ENCODE measurements around the gene ITIH3.

Gene ITIH3

GRCh38 chr3:52779837-52780585 lies 14.6 kb upstream of the ITIH3 start:
- DNase-seq (ENCODE audit: low read depth, low spot score): no peak

DNA sequence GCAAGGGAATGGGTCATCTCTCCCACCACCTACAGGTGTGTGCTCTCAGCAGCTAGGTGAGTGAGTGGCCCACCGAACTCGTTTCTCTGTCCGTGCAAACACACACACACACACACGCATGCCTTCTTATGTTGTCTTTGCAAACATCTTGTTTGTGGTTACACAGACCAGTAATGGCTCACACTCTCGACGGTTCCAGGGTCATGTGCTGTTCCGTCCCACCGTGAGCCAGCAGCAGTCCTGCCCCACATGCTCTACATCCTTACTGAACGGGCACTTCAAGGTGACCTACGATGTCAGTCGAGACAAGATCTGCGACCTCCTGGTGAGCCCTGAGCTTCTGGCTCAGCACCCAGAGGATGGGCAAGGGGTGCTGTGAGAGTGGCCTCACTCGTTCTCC lies 12.9 kb upstream of the ITIH3 start:
- DNase-seq (ENCODE audit: low read depth, low spot score): no peak

GRCh38 chr3:52782412-52783210 lies 12.0 kb upstream of the ITIH3 start:
- no peak for DNase-seq (ENCODE audit: low read depth, low spot score)

DNA sequence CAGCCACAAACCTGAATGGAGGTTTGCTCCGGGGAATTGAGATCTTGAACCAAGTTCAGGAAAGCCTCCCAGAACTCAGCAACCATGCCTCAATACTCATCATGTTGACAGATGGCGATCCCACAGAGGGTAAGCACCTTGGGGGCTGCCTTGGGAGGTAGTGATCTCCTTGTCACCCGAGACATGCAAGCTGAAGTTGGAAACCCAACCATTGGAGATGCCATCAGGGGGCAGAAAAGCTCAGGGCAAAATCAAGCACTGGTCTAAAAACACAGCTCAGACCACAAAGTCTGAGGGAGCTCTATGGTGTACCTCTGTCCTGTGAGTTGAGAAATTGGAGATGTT lies 11.4 kb upstream of the ITIH3 start:
- no peak for DNase-seq (ENCODE audit: low read depth, low spot score)

- DNase-seq (ENCODE audit: low read depth, low spot score): no peak
Measured at GRCh38 chr3:52784021-52784621, 10.5 kb upstream of the ITIH3 start.

GRCh38 chr3:52784931-52785590 lies 9.5 kb upstream of the ITIH3 start:
- DNase-seq (ENCODE audit: low read depth, low spot score): no peak

GRCh38 chr3:52786330-52787215 lies 8.0 kb upstream of the ITIH3 start:
- DNase-seq (ENCODE audit: low read depth, low spot score): no peak

- no peak for DNase-seq (ENCODE audit: low read depth, low spot score)
Measured at GRCh38 chr3:52787246-52787645, 7.3 kb upstream of the ITIH3 start.

DNA sequence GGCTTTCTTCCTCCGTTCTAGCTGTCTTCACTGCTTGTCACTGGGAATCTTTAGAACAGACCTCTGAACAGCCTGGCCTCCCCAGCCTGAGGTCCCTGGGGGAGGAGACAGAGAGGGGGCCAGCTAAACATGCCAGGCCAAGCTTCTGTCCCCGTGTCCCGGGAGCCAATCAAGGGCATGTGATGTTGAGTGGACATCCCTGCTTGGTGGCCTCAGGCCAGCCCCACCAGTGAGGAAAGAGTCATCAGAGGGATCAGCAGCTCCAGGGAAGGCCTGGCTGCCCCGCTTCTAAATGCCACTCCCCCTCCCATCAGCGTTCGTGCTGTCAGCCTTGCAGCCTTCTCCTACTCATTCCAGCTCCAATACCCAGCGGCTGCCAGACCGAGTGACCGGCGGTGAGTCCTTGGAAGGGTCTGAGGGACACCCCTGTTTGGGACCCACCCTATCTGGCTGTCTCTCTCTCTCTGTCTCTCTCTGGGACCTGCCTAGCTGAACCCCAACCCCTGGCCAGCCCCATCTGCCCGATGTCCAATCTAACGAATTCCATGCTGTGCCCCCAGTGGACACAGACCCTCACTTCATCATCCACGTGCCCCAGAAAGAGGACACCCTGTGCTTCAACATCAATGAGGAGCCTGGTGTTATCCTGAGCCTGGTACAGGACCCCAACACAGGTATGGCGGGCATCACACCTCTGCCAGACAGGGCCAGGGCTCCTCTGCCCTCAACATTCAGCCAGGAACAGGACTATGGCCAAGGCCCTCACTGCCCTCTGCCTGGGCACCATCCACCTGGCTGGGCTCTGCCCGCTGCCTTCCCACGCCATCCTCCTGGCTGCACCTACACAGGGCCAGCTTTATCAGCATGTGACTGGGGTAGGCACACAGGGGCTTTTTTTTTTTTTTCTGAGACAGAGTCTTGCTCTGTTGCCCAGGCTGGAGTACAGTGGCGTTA lies 6.6 kb upstream of the ITIH3 start:
- DNase-seq (ENCODE audit: low read depth, low spot score): no peak

GRCh38 chr3:52788890-52789745 lies 5.5 kb upstream of the ITIH3 start:
- DNase-seq (ENCODE audit: low read depth, low spot score): no peak

DNA sequence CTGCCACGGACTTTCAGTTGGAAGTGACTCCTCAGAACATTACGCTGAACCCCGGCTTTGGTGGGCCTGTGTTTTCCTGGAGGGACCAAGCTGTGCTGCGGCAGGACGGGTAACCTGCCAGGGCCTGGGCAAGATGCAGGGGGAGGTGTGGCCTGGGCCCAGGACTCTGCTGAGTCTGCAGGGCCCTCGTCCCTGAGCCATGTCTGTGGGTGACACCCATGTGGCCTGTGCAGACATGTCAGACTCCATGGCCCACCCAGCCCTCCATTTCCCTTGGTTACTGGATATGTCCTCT lies 4.9 kb upstream of the ITIH3 start:
- no peak for DNase-seq (ENCODE audit: low read depth, low spot score)

- DNase-seq (ENCODE audit: low read depth, low spot score): no peak
Measured at GRCh38 chr3:52790337-52790736, 4.3 kb upstream of the ITIH3 start.

GRCh38 chr3:52790741-52791140 lies 3.9 kb upstream of the ITIH3 start:
- no peak for DNase-seq (ENCODE audit: low read depth, low spot score)

- DNase-seq (ENCODE audit: low read depth, low spot score): no peak
Measured at GRCh38 chr3:52791366-52791765, 3.2 kb upstream of the ITIH3 start.

DNA sequence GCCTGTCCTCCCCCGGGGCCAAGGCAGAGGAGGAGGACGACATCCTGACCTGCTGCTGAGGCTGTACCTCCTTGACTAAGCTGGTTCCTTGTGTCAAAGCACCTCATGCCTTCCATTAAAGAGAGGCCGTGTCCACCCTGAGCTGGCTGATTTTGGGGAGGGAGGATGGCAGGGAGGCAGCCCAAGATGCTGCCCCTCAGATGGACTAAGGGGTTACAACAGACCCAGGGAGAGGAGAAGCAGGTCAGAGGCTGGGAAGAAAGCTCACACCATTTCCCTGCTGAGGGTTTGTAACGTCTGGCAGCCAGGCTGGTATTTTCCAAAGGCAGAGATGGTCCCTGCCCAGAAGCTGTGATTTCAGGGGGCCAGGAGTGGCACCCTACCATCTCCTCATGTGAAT lies 2.7 kb upstream of the ITIH3 start:
- DNase-seq (ENCODE audit: low read depth, low spot score): no peak

DNA sequence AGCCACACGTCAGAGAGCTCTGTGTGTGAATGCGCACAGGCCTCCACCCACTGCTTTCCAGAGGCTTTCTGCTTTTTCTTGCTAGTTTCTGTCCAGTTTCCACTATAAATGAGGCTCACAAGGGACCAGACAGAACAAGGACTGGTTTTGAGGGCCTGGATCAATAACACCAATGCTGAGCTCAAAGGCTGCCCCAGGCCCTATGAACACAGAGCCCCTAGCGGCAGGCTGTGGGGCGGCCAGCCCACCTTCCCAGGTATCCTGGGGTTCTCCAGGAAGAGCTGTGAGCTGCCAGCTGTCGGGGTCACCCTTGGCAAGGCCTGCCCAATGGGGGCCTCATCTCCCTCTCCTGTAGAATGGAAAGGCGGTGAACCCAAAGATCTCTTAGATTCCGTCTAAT lies 2.2 kb upstream of the ITIH3 start:
- DNase-seq (ENCODE audit: low read depth, low spot score): no peak

DNA sequence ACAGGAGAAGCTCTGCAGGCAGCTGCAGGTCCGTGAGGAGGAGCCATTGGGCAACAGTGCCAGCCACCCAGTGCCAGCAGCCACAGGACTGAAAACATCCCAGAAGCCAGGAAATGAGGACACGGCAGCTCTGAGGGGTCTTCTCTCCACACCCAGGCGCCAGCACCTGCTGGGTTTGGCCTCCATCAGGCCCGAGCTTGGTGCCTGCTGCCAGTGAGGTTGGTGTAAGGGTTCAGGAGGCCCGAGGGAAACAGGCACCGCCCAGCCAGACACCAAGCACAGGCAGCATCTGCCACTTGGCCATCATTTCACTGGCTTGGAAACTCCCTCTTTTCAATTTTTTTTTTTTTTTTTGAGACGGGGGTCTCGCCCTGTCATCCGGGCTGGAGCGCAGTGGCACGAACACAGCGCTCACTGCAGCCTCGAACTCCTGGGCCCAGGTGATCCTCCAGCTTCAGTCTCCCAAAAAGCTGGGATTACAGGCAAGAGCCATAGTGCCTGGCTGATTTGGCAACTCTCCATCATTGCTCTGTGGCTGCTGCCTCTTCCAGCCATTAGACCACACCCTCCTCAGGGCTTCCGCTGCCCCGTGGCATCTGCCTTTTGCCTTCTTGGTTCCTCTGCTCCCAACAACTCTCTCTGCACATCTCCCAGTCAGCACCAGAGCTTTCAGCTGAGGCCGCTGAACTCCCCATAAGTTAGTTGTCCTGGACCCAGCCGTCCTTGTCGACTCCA lies 1.5 kb upstream of the ITIH3 start:
- DNase-seq (ENCODE audit: low read depth, low spot score): peak; percentile 18

DNA sequence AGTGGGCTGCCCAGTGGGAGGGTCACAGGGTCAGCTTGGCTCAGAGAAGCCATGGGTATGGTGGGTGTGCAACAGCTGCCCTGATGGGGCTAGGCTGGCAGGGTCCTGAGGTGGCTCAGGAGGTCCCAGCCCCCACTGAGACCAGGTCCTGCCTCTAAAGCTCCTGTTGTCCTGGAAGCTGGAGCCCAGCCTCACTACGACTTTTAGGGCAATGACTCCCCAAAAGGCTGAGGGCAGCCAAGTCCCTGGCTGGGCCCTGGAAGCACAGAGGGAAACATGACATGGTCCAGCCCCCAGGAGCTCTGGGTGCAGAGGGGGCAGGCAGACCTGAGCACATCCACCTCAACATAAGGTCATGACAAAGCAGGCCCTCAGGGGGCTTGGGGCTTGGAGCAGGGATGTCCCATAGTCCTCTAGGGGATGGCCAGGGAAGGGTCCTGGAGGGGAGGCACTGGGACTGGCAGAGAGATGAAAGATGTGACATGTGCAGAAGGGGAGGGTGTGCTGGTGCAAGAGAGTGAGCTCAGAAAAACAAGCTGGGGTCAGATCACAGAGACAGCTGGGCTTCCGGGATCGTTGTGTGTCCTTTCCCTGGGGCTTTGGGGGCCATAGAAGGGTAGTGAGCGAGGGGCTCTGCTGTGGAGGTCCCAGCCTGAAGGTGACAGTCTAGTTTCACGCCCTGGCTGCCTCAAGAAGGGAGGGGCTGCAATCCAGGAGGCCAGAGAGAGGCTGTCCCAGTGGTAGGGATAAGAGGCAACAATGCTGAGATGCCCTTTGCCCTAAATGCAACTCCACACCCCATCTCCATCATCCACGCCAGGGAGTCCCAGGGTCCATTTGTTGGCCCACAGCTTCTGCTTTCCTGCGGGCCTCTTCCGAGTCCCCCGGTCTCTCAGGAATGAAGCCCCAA lies 639 bp upstream of the ITIH3 start:
- no peak for DNase-seq (ENCODE audit: low read depth, low spot score)
